ENCODE measurements around the gene DLK1.

Gene DLK1

DNA sequence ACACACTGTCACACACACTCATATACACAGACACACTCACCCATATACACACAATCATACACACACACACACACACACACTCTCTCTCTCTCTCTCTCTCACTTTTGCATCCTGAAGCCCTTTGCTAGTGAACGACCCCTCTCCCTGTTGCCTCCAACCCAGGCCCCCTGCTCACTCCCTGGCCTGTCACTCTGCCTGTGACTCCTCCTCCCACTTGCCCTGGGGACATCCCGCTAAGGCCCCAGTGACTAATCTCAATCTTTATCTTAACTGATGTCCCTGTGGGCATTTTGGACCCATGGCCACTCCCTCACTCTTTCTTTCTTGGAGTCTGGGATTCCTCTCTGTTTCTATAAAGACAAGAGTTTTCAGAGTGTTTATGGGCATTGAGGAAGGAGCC is 10.9 kb upstream of the DLK1 start:
- no peak for DNase-seq

DNA sequence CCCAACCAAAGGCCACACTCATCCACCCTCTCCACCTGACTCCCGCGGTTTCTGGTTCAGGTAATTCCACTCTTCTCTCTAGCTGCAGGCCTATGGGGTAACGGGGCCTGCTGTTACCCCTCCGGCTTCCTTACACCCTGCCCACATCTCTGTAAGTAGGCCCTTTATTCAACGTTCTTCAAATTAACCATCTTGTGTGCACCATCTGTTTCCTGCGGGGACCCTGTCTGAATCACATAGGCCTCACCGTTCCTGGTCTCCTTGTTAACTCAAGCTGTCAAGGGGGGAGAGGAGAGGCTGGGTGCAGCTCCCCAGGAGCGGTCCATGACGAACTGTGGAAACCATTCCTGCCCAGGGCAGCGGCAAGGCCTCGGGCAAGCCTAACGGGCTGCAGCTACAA is 9.3 kb upstream of the DLK1 start:
- DNase-seq = no peak

DNA sequence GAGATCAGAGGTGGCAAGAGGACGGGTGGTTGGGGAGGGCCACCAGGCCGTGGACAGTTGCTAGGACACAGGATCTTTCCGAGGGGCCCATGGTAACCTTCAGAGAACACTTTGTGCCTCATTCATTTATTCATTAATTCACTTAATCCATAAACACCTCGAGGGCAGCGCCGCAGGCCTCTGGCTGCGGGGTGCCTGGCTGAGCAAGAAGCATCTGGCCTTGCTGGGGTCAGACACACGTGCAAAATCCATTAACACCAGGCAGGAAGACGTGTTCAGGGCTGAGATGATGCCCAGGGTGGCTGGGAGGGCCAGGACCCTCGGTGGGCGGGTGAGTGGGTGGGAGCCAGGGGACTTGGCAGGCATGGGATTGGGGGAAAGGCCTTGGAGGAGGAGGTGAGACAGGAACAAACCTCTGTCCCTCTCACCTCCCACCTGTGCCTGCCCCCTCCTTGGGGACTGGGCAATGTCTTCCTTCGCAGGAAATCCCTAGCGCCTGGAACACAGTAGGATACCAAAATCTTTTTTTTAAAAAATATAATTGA is 6.6 kb upstream of the DLK1 start:
- no peak for DNase-seq

DNA sequence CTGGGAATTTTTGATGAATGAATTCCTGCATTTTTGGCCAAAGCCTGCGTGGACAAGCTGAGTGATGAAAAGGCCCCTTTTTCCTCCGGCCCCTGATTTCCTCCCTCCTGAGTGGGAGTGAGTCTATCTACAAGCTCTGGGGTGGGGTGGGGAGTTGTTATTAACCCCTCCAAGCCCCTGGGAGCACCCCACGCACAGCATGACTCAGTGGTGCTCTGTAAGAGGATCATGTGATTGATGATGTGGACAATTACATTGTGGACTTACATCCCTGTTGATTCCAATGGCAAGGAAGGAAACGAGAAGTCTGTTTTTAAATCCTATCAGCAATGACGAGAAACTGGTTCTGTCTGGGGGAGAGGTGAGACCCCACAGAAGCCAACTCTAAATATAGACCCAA is 5.1 kb upstream of the DLK1 start:
- no peak for DNase-seq

DNA sequence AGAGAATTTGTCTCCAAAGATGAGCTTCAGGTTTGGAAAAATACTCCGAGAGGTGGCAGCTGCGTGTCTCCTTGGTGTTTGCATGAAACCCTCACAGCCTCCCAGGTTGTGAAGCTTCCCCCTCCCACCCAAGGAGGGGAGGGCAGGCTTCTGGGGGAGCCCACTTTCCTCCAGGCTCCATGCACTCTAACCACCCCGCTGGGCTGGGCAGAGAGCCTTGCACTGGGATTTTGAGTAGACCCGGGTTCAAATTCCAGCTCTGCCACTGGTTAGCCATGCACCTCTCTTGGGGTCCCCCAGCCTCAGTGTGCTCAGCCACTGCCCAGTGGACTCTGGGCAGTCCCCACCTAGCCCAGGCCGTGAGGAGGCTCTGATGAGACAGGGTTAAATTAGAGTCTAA is 4.3 kb upstream of the DLK1 start:
- no peak for DNase-seq

DNA sequence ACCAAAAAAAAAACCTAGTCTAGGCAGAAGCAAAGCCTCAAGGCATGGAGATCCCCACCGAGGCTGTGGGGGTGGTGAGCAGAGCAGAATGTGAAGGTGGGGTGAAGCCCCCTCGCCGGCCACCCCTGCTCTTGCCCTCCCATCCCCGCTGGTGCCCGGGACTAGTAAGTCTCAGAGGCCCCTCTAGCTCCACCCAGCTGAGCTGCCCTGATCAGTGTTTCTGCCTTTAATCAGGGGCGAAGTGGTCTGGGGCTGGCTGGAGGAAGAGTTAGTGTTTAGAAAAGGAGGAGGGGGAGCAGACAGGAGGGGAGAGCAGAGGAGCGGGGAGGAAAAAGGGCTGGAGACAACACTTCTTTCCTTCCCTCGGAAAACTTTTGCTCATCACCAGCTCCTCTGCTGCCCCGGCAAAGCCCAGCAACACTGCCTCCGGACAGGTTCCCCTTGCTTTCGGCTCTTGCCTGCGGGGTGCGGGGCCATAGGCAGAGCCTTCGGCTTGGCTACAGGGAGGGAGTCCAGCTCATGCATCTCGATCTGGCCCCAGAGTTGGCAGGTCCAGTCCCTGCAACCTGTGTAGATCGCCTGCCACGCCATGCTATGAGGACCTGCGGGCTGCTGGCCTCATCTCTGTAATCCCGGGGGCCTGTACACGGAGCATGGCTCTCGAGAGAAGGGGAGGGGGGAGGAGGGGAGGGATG is 3.4 kb upstream of the DLK1 start:
- no peak for DNase-seq

DNA sequence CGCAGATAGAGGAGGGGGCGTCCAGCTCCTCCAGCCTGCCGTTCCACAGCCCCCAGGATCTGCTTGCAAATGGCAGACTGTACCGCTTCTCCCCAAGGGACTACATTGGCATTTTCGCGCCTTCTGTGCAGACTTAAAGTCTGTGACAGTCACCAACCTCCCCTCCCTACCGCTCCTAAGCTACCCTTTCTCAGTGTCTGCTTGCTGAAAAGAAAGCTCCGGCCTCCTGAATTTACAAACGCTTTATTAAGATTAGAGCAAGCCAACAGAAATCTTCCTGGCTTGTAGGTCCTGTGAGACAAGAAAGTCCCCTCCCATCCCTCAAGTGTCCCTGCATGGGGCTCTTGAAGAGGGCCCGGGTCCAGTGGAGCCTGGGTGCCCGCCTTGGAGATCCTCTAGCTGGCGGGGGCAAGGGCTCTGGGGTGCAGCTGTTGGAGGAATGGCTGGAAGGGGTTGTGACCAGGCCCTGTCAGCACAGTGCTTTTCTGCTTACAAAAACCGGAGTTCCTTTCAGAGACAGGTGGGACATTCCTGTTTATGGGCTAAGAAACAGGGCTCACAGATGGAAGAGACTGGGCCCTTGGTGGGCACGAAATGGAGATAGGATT is 2.8 kb upstream of the DLK1 start:
- DNase-seq = no peak

DNA sequence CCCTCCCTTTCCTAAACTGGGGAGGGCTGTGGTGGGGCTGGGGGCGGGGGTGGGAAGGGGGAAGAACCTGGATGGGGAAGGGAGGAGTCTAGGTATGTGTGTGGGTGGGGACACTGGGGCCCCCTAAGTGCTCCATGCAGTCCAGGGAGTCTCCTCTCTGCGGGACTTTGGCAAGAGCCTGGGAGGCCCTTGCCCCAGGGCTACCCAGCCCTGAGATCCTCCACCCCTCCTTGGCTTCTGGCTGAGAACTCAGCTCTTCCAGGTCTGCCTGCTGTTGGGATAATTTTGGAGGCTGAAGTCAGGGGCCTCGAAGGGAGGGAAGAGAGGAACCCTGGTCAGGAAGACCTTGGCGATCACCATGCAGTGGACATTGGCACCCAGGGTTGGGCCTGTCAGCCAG is 2.2 kb upstream of the DLK1 start:
- no peak for DNase-seq

DNA sequence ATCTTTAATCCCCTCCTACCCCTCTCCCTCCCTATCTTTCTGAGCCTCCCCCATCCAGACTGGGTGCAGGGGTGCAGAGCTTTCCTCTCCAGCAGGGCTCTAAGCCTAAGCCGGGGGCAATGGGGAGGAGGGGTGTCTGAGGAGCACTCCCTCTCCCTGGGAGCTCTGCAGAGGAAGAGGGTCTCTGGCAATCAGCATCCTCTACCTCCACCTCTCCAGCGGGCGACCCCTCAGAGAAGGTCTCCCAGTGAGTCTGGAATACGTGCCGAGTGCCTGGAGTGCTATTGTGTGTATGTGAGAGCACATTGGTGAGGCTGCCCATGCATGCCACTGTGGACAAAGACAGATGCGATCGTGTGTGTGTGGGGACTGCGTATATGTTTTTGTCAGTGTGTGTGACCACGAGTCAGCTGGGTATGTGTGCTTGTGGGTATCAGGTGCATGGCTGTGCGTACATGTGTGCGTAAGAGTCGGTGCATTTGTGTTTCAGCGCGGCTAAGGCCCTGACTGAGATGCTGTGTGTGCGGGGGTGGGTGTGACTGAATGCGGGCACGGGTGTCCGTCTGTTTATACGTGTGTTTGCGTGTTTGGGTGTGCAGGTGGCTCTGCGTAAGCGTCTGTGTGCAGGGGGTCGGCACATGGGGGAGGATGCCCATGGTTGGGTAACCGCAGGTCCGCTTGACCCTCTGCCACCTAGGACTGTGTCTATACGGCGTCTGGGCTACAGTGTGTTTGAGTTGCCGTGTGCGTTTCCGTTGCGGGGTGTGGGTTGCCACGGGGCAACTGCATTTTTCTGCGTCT is 905 bp upstream of the DLK1 start:
- no peak for DNase-seq

DNA sequence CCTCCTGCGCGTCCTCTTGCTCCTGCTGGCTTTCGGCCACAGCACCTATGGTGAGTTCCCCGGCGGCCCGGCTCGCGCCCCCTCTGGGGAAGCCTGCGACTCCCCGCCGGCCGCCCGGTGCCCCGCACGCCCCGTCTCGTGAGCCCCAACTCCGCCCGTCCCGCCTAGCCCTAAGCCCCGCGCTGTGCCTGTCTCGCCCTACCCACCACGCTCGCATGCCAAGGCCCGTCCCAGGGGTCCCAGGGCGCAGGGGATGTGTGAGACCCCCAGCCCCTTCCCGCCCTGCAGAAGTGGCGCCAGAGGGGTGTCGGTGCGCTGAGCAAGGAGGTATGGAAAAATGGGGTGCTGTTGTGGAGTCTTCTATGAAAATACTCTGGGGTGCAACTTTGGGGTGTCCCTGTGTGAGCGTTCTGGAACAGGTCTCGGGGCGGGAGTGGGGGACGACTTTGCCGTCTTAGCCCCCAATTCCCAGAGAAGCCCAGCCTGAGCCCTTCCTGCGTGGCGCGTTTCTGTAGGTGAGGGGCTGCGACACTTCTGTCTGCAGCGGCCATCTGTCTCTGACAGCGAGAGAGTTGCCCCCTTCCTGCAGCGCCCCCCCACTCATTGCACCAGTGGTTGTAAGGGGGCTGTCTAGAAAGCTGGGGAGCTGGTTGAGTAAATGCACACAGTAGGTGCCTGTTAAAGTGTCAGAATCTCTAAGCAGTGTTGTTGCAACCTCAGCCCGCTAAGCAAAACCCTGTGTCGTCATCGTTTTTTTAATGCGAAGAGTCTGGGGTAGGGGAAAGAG is 587 bp downstream of the DLK1 start:
- DNase-seq = no peak

DNA sequence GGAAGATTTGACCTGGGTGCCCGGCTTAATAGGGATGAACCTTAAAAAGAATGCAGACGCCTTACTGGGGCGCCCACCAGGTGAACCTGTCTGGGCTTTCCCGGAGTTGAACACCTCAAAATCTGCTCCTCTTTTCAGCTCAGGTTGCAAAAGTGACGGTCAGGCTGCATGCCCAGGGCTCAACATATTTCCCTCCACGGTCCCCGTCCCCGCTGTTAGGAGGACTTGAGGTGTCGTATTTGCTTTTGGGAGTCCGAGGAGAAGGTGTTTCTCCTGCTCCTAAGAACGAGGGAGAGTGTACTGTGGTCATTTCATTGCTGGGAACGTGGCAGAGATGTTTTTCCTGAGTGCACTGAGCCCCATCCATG is 1.2 kb downstream of the DLK1 start:
- DNase-seq = no peak

DNA sequence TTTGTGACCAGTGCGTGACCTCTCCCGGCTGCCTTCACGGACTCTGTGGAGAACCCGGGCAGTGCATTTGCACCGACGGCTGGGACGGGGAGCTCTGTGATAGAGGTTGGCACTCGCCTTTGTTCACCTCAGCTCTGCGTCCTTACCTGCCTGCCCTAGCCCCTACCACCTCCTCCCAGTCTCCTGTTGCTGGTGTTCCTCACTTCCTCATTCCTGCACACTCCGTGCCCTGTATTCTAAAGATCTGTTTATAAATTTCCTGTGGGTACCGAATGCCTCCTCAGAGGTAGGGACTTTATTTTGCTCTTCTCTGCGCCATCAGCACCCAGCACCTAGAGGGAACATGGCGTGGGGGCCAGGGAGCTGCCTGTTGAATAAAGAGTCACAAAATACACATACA is 2.3 kb downstream of the DLK1 start:
- no peak for DNase-seq

DNA sequence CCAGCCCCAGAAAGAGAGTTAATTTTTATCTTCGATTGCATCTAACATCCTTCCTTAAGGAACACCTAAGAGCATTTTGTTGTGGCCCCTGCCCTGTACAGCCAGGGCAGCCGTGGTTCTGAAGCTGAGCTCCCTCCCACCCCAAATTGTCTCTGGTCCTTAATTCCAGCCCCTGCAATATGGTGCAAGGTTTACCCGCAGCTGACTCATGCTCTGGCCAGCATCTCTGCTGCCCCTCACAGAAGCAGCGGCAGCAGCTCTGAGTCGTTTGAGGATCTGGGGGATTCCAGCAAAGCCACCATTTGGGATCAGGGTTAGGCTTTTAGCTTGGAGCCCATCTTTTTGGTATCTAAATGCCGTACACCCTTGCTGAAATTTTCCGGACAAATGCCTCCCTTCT is 3.3 kb downstream of the DLK1 start:
- DNase-seq = no peak

DNA sequence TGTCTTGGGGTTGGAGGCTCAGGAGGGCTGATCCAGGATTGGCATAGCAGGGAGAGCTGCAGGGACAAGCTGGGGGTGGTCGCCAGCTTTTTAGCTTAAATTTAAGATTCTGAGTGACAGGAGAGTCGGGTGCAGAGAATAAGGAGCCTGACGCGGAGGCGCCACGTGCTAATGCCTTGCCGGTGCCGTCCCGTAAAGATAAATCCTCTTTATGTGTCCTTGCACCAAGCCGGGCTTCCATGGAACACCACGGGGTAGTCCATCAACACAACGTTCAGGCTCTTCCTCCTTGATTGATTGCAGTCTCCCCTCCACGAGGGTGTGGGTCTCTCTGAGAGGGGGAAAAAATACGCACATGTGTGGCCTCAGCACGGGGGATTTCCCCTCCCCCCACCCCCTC is 3.9 kb downstream of the DLK1 start:
- no peak for DNase-seq

DNA sequence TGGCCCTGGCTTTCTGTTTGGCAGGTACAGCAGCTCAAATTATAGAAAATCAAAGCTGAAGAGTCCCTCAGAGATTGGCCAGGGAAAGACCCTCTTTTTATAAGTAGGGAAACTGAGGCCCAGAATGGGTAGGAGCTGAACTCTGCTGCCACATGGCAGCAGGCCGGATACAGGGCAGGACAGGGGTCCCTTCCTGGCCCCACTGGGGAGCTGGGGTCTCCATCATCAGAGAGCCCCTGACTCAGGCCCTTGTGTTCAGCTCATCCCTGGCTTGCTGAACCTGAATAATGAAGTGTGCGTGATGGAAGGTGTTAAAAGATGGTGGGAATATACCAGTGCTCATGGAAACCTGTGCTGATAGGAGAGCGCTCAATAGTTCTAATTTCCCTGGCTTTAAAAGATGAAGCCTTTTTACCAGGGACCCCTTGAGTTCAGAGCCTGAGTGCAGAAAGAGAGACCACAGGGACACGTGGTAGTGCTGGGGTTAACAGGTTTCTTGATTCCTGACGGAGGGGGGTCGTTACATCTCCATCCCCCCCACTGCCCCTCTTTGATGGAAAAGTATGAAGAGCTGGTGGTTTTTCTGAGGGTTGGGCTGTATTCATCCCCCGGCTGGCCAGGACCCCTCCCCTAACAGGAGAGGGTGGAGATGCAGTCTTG is 4.4 kb downstream of the DLK1 start:
- DNase-seq = no peak

DNA sequence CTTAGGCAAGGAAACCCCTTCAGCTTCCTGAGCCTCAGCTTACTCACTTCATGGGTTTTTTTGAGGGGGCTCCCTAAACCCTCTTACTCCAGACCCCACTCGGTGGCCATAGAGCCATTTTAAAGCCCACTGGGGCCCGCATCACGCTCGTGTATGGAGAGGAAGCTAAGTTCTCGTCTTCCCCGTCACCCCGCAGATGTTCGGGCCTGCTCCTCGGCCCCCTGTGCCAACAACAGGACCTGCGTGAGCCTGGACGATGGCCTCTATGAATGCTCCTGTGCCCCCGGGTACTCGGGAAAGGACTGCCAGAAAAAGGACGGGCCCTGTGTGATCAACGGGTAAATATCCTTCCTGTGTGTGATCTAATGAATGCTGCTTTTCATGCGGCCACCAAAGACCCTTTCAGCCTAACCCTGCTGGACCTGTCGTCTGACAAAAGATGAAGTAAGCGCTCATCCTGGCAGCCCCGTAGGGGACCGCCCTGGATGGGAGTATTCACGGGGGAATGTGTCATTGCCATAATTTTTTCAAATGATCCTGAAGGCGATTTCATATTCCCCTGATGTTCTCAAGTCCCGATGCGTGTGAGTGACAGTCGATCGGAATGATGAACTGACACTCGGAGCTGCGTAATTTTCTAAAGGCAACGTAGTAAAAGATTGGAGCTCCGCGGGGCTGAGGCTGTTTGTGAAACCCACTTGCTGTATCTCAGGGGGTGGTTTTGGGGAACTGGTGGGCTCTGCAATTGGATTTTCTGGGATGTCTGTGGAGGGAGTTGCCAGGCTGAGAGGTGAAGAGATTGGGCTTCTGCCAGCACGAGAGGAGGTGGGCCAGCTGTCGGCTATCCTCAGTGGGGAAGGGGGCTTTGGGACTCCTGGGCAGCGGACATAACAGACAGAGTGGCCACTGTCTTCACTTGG is 5.4 kb downstream of the DLK1 start:
- no peak for DNase-seq

DNA sequence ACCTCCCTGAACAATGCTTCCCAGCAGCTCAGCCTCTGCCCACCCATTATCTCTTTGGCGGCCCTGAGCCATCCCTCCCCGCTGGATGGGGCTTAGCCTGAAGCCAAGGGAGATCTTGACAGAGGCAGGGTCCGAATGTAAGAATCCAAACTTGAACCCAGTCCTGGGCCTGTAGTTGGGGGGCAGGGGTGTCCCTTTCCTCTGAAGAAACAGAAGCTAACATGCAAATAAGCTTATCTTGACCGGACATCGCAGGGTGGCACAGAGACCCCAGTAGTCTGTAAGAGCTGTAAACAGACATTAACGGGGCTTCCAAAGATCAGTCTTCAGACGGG is 6.0 kb downstream of the DLK1 start:
- no peak for DNase-seq

DNA sequence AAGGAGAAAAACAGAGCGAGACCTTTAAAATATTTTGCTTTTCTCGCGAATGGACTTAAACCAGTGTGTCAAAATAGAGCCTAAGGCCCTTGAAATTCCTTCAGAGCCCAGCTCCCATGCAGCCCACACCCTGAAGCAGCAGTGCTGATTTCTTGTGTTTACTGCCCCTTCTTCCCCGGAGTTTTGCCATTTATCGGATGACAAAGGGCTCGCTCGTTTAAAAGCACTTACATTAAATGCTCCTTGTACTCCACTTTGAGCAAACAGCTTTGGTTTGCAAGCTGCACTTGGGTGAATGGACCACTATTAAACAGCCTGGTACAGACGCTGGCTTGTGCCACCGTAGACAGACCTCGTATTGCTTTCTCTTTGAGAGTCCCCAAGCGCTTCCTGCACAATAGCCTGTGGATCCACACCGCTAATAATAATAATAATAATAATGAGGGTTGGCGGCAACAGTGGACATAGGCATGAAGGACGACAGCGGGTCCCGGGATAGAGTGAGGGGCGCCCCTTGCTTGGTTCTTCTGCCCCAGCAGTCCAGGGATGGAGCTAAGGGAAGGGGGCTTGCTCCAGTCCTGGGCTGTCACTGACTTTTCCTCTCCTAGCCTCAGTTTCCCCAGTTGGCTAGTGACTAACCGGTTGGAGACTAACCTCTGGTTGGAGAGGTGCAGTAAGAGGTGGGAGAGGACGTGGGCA is 6.6 kb downstream of the DLK1 start:
- DNase-seq = no peak

DNA sequence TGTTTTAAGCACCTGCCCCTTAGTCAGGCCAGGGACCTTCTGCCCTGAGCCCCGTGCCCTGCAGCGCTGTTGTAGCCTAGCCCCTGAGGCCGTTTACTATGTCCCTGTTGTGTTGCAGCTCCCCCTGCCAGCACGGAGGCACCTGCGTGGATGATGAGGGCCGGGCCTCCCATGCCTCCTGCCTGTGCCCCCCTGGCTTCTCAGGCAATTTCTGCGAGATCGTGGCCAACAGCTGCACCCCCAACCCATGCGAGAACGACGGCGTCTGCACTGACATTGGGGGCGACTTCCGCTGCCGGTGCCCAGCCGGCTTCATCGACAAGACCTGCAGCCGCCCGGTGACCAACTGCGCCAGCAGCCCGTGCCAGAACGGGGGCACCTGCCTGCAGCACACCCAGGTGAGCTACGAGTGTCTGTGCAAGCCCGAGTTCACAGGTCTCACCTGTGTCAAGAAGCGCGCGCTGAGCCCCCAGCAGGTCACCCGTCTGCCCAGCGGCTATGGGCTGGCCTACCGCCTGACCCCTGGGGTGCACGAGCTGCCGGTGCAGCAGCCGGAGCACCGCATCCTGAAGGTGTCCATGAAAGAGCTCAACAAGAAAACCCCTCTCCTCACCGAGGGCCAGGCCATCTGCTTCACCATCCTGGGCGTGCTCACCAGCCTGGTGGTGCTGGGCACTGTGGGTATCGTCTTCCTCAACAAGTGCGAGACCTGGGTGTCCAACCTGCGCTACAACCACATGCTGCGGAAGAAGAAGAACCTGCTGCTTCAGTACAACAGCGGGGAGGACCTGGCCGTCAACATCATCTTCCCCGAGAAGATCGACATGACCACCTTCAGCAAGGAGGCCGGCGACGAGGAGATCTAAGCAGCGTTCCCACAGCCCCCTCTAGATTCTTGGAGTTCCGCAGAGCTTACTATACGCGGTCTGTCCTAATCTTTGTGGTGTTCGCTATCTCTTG is 7.6 kb downstream of the DLK1 start:
- DNase-seq = no peak

DNA sequence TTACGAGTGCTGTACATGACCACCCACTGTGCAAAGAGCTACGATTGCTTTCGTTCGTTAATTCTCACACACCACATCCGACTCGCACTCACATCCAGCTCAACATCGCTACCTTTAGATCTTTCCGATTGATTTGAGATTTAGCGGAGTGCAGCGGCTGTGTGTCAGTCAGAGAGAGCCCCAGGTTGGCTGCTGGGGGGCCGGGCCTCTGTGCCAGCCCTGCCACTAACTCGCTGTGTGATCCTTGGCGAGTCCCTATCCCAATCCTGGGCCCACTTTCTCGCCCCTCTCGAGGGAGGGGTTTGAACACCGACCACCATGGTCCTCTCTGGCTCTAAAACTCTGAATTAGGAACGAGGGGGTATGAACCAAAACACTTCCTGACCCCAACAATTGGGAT is 8.6 kb downstream of the DLK1 start:
- DNase-seq = no peak
